ENCODE measurements around the gene MTA3. TPM values are rescaled to one million over a fixed set of nuclear protein-coding genes. Genes with fewer than 3 reads are reported as not detected.

Gene MTA3
- total and polyA plus RNA-seq, 2 experiments from 2014 or later: 52.2 to 52.9 TPM

DNA sequence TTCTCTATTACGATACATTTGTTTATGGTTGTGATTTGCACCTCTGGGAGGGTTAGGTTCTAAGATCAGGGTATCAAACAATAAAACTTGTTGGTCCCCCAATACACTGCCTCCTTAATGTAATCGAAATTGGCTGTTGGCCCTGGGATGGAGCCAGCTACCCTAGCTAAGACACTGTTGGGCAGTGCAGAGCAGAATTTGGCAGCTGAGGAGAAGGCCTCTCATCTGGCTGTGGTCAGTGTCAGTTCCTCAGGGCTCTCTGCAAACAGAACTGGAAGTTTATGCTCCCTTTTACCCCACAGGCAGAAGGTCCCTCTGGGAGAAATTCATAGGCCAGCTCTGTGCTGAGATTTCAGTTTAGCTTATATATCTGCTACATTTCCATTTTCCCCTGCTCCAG lies 232.5 kb downstream of the MTA3 start:
- Histone ChIP-seq H3K36me3 (no peaks in the 10 kb centered on the region), H3K9me3 (ENCODE audit: low read depth) (no peaks in the 10 kb centered on the region), H3K27me3 (no peaks in the 10 kb centered on the region), H3K4me1 (ENCODE audit: low read depth) (no peaks in the 10 kb centered on the region), H3K27ac (no peak overlapping the region), H3K4me3 (no peak overlapping the region)
- peak in 1 of 2 donors; percentile 48 for DNase-seq (ENCODE audit: low read depth in 1 of 2, low spot score in 1 of 2)
- TF ChIP-seq, protein P1, sequence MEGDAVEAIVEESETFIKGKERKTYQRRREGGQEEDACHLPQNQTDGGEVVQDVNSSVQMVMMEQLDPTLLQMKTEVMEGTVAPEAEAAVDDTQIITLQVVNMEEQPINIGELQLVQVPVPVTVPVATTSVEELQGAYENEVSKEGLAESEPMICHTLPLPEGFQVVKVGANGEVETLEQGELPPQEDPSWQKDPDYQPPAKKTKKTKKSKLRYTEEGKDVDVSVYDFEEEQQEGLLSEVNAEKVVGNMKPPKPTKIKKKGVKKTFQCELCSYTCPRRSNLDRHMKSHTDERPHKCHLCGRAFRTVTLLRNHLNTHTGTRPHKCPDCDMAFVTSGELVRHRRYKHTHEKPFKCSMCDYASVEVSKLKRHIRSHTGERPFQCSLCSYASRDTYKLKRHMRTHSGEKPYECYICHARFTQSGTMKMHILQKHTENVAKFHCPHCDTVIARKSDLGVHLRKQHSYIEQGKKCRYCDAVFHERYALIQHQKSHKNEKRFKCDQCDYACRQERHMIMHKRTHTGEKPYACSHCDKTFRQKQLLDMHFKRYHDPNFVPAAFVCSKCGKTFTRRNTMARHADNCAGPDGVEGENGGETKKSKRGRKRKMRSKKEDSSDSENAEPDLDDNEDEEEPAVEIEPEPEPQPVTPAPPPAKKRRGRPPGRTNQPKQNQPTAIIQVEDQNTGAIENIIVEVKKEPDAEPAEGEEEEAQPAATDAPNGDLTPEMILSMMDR (IDR thresholded peaks at IDR 0.05; ENCODE audit: low read depth, low read length): no peak

DNA sequence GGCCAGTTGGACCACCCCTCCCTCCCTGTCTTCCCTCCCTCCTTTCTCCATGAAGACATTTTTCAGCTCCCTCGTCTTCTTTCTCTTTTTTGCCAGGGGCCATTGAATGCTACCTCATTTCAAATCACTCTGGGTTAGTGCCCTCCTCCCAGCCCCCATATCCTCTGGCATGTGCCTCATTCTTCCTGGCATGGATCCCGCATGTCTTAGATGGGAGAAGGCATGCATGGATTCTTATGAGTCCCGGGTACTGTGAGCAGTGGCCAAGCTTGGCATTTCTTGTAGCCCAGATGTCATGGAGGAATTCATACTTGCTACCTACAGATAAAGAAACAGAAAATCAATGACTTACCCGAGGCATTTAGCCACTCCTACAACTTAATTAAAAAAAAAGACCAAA lies 232.9 kb downstream of the MTA3 start:
- Histone ChIP-seq H3K9me3 (ENCODE audit: low read depth) (no peaks in the 10 kb centered on the region), H3K36me3 (no peaks in the 10 kb centered on the region), H3K4me3 (no peak overlapping the region), H3K4me1 (ENCODE audit: low read depth) (no peaks in the 10 kb centered on the region), H3K27ac (no peak overlapping the region), H3K27me3 (no peaks in the 10 kb centered on the region)
- peak in 1 of 2 donors; percentile 31 for DNase-seq (ENCODE audit: low read depth in 1 of 2, low spot score in 1 of 2)
- TF ChIP-seq, protein P1 (IDR thresholded peaks at IDR 0.05; ENCODE audit: low read depth, low read length): no peak

DNA sequence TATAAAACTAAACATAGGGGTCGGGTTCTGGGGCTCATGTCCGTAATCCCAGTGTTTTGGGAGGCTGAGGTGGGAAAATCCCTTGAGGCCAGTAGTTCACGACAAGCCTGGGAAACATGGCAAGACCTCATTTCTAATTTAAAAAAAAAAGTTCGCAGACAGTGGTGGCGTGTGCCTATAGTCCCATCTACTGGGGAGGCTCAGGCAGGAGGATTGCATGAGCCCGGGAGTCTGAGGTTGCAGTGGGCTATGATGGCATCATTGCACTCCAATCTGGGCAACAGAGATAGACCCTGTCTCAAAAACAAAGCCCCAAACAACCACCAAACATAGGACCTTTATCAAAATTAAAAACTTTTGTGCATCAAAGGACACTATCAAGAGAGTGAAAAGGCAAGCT lies 233.7 kb downstream of the MTA3 start:
- TF ChIP-seq, protein P1 (IDR thresholded peaks at IDR 0.05; ENCODE audit: low read depth, low read length): no peak
- H3K4me3 ChIP-seq: no peak overlapping the region
- H3K27ac ChIP-seq: no peak overlapping the region
- no peaks in the 10 kb centered on the region for H3K36me3 ChIP-seq
- no peaks in the 10 kb centered on the region for H3K4me1 ChIP-seq (ENCODE audit: low read depth)
- DNase-seq (ENCODE audit: low read depth in 1 of 2, low spot score in 1 of 2): no peak
- no peaks in the 10 kb centered on the region for H3K27me3 ChIP-seq
- no peaks in the 10 kb centered on the region for H3K9me3 ChIP-seq (ENCODE audit: low read depth)

DNA sequence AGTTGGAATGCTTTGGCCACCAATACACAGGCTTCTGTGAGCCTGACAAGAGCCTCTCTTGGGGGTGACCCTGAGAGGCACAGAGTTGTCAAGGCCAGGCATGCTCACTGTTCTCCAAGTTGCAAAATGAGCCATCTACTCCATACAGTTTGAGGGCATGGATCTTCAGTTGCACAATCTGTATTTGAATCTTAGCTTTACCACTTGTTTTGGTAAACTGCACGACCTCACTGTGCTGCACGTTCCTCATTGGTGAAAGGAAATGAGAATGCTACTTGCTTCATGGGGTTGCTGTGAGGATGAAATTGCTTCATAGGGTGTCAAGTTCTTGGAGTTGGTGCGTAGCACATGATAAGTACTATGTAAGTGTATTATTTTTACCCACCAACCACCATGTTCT lies 235.9 kb downstream of the MTA3 start:
- no peak overlapping the region for H3K4me3 ChIP-seq
- H3K27me3 ChIP-seq: no peaks in the 10 kb centered on the region
- no peak overlapping the region for H3K27ac ChIP-seq
- peaks cover 5% of the 10 kb centered on the region for H3K4me1 ChIP-seq (ENCODE audit: low read depth)
- no peaks in the 10 kb centered on the region for H3K36me3 ChIP-seq
- DNase-seq (ENCODE audit: low read depth in 1 of 2, low spot score in 1 of 2): peak in 1 of 2 donors; percentile 40
- no peaks in the 10 kb centered on the region for H3K9me3 ChIP-seq (ENCODE audit: low read depth)
- TF ChIP-seq, protein P1 (IDR thresholded peaks at IDR 0.05; ENCODE audit: low read depth, low read length): no peak

DNA sequence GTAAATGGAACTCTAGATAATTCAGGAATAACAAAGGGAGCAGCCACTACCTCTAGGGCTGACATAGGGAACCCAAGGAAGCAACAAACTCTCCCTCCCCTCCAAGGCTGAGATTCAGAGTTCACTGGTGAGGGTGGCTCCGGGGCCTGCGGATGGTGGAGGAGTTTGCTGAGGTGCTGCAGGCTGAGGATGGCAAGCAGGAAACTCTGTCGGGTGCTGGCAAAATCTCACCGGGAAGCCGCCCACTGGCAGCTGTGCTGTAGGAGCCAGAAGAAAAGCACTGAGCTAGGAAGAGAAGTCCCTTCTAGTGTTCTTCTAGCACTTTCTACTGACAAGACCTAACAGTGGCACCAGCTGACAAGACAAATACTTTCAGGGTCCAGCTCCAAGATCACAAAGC lies 236.5 kb downstream of the MTA3 start:
- DNase-seq (ENCODE audit: low read depth in 1 of 2, low spot score in 1 of 2): no peak
- H3K36me3 ChIP-seq: no peaks in the 10 kb centered on the region
- no peak overlapping the region for H3K4me3 ChIP-seq
- H3K9me3 ChIP-seq (ENCODE audit: low read depth): no peaks in the 10 kb centered on the region
- H3K27me3 ChIP-seq: no peaks in the 10 kb centered on the region
- TF ChIP-seq, protein P1 (IDR thresholded peaks at IDR 0.05; ENCODE audit: low read depth, low read length): no peak
- H3K4me1 ChIP-seq (ENCODE audit: low read depth): peaks cover 7% of the 10 kb centered on the region
- no peak overlapping the region for H3K27ac ChIP-seq

Other genes starting within 250 kb of the MTA3 start
- gene COX7A2L, start 207.4 kb upstream of the MTA3 start, total RNA-seq: 152 and 160 TPM in 2 replicates
- 187 and 197 TPM in 2 replicates for gene COX7A2L, start 207.4 kb upstream of the MTA3 start, polyA plus RNA-seq
- 0.27 and 0.39 TPM in 2 replicates for gene KCNG3, start 74.7 kb upstream of the MTA3 start, total RNA-seq
- gene KCNG3, start 74.7 kb upstream of the MTA3 start, polyA plus RNA-seq: 0.20 TPM in 1 of 2 replicates, not detected in the other
- 0.48 TPM in 1 of 2 replicates, not detected in the other for gene OXER1, start 195.5 kb downstream of the MTA3 start, total RNA-seq
- 0.12 and 0.15 TPM in 2 replicates for gene OXER1, start 195.5 kb downstream of the MTA3 start, polyA plus RNA-seq
- gene HAAO, start 224.0 kb downstream of the MTA3 start, total RNA-seq: 0.30 and 0.39 TPM in 2 replicates
- 0.43 and 0.79 TPM in 2 replicates for gene HAAO, start 224.0 kb downstream of the MTA3 start, polyA plus RNA-seq